HS-27A (cell line): ENCODE data around the gene EYA2.

Experiments
- DNase-seq: peaks from one replicate; pipeline ENCODE4 v3.0.0-alpha.2; 2012; ENCODE audit warnings: low read depth, missing footprints

EYA2 gene

GRCh38 chr20:47007826-47008655, 113.4 kb downstream of the EYA2 start:
- no peak for DNase-seq

GRCh38 chr20:47008842-47009518, 114.3 kb downstream of the EYA2 start:
- no peak for DNase-seq

DNA sequence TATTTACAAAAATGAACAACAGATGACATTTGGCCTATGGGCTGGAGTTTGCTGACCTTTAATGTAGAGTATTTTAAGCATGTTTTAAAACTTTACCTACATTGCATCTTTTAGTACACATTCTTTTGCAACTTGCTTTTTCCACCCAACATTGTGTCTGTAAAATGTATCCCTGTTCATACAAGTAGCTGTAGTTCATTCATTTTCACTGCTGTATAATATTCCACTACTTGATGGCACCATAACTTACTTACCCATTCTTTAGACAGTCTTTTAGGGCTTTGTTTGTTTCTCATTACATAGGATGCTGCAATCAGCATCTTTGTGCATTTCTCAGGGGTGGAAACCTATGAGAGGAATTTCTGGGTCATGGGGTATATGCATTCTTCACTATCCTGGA, 115.1 kb downstream of the EYA2 start:
- DNase-seq: no peak

GRCh38 chr20:47011984-47012383, 117.3 kb downstream of the EYA2 start:
- DNase-seq: no peak

GRCh38 chr20:47013606-47014005, 119.0 kb downstream of the EYA2 start:
- no peak for DNase-seq

DNA sequence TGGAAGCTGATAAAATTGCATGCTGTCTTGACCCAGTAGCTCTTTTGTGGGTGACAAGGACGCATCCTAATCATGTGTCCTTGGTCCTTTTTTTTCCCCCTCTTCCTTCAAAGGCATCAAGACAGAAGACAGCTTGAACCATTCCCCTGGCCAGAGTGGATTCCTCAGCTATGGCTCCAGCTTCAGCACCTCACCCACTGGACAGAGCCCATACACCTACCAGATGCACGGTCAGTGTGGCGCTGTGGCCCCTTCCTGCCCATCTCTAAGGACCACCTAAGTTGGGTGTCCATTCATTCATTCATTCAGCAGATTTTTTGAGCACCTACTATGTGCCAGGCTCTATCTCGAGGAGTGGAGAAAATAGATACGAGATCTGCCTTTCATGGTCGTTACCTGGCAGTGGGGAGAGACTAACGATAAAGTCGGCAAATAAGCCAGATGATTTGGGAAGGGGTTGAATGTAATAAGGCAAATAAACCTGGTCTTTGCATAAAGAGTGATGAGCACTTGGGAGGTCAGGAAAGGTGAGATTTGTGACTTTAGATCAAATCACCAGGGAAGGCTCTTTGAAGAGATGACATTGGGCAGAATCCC, 121.5 kb downstream of the EYA2 start:
- DNase-seq: no peak

- no peak for DNase-seq
Observed at GRCh38 chr20:47018381-47018780, 123.7 kb downstream of the EYA2 start.

DNA sequence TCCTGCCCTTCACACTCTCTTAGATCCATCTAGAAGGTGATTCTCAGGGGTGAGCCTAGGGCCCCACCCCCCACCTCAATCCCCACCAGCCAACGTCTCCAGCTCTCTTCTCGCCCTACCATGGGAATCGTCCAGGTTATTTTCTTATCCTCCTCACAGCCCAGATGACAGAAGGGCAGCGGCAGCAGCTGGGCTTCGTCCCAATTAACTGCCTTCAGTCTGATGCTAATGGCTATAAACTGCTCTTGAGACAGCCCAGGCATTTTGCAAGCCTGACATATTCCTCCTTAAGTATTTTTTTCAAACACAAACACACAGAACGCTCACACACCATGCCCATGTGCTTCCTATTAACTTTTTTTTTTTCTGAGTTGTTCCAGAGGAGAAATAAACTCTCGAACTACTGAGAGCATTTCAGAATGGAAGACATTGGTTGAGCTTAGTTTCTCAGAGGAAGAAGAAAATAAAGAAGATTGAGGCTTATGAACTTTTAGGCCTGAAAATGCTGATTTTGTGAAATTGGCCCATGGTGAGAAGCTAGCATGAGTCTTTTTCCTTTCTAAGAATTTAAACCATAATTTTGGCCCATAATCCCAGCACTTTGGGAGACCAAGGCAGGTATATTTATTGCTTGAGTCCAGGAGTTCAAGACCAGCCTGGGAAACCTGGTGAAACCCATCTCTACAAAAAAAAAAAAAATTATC, 124.6 kb downstream of the EYA2 start:
- DNase-seq: no peak

- no peak for DNase-seq
Observed at GRCh38 chr20:47020231-47020630, 125.6 kb downstream of the EYA2 start.

- no peak for DNase-seq
Observed at GRCh38 chr20:47021850-47022249, 127.2 kb downstream of the EYA2 start.

DNA sequence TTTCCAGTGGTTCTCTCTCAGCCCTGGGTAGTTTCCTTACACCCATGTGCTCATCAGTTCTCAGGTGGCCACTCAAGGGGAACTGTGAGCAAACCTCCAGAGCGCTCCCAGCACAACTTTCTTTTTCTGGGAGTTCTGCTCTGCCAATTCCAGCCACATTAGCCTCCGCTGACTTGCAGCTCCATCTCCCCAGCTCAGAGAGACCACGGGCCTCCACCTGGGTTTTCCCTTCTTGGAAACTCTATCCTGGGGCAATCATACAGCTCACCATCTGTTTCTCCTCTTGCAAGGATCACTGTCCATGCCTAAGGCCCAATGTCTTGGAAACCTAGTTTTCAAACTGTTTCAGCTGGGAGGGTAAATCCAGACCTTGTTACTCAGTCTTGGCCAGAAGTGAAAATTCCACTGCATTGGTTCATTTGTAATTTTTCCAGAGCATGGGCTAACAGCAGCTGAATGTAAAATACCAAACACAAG, 129.9 kb downstream of the EYA2 start:
- no peak for DNase-seq

GRCh38 chr20:47027042-47027441, 132.4 kb downstream of the EYA2 start:
- no peak for DNase-seq

- no peak for DNase-seq
Observed at GRCh38 chr20:47027456-47027855, 132.8 kb downstream of the EYA2 start.

GRCh38 chr20:47028487-47028886, 133.8 kb downstream of the EYA2 start:
- no peak for DNase-seq

GRCh38 chr20:47029845-47030244, 135.2 kb downstream of the EYA2 start:
- no peak for DNase-seq

GRCh38 chr20:47030271-47030810, 135.7 kb downstream of the EYA2 start:
- no peak for DNase-seq

DNA sequence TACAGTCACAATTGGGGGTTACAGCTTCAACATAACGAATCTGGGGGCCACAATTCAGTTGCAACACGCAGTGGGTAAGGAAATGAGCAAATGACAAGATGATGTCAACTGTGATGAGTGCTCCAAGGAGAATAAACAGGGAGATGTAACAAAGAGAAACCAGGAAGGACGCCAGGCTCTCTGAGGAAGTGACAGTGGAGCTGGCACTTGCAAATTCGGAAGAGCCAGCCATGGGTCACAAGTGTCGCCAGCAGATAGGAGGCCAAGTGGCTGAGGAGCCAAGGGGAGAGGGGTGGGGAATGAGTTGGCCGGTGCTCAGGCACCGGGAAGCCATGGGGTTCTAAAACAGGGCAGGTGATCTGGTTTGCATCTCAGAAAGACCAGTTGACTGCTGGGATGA, 136.4 kb downstream of the EYA2 start:
- DNase-seq: no peak

- no peak for DNase-seq
Observed at GRCh38 chr20:47031821-47032220, 137.2 kb downstream of the EYA2 start.

DNA sequence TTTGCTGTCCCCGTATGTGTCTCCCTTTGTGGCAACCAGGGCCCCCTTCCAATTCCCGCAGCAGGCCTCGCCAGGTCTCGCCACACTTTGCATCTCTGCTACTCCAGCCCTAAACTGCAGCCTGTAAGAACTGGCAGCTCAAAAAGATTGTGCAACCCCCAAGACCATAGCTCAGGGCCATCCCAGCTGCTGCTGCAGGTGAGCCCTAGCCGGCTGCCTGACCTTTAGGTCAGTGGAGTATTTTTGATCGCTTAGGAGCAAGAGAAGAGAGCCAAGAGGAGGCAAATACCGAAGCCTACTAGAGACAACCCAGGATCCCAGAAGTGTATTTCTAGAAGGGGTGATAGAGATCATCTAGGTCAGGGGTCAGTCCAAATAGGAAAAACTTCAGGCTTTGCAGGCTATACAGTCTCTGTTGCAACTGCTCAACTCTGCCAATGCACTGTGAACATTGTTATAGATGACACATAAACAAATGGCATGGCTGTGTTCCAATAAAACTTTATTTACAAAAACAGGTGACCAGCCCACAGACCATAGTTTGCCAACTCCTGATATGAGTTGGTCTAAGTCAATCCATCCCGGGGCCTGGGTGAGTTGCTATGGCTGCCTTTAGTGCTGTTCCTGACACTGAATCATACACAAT, 138.4 kb downstream of the EYA2 start:
- no peak for DNase-seq

GRCh38 chr20:47033665-47034064, 139.0 kb downstream of the EYA2 start:
- no peak for DNase-seq

- DNase-seq: no peak
Observed at GRCh38 chr20:47035026-47035590, 140.5 kb downstream of the EYA2 start.
